ENCODE data around the gene SLC25A5.
A peak's percentile ranks its signal among the peaks of the same experiment; 100 is the strongest.
"Not testable (repeated sequence)": the region's sequence is repeated elsewhere in the genome, so short reads cannot be mapped to it uniquely, and the experiment has no call there.

The SLC25A5 gene

DNA sequence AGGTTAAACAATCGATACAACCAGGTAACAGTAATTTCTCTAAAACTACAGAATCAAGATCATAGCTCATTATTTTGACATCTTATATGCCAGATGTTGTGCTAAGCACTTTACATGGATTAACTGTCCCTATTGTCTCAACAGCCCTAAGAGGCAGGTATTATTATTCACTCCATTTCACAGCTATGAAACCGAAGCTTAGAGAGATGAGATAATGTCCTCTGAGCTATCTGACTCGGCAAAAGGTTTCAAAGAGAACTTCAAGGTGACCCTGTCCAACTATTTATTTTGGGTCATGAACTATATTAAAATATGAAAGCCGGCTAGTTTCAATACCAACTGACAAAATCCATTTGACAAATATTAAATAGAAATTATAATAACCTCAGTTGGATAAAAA, 10.3 kb downstream of the SLC25A5 start:
- peak; percentile 32 for DNase-seq

DNA sequence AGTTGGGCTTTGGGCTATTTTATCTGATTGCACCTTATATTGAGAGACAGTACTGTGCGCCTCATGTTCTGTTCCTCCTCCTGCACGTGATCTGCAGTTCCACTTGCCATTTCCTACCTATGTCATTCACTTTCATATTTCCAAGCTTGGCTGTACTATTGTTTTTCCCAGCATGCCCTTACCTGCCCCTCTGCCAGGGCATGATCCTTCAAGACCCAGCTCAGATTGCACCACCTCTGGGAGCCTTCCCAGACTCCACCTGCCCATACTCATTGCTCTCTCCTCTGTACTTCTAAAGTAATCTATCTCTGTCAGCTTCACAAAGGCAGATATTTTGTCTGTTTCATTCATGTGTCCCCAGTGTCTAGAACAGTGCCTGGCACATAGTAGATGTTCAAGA, 11.6 kb downstream of the SLC25A5 start:
- no peak for DNase-seq

DNA sequence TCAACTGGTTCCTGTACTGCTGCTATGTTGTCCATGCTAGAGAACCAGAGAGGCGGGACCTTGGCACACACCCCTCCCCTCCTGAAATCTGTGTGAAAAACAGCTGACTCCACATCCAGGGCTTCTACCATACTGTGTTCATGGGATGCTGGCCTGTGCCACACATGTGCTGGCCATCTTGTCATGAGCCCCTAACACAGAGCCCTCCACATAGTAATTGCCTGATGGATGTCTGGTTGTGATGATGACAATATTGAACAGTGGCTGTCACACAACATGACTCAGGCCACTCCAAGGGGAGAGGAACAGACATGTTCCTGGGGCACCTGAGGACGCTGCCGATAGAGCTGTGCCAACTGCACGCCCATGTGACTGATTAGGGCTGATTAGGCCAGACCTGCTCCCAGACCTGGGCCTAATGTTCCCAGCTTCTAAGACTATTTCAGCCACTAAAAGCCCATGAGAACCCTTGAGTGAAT, 13.1 kb downstream of the SLC25A5 start:
- DNase-seq, result no peak

DNA sequence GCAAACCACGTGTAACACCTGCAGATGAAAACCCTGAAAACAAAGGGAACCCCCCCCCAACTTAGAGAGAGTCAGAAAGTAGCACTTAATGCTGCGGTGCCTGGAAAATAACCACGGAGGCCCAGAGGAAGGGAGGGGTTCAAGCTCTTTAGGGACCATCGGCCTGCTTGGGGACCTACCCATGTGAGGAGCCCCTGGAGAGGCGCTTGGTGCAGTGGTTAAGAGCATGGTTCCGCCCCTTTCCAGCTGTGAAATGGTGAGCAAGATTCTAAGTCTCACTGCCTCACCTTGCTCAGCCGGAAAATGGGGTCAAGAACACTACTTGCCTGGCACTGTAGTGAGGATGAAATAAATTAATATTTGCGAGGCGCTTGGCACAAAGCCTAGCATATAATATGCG, 13.8 kb downstream of the SLC25A5 start:
- DNase-seq, result no peak

DNA sequence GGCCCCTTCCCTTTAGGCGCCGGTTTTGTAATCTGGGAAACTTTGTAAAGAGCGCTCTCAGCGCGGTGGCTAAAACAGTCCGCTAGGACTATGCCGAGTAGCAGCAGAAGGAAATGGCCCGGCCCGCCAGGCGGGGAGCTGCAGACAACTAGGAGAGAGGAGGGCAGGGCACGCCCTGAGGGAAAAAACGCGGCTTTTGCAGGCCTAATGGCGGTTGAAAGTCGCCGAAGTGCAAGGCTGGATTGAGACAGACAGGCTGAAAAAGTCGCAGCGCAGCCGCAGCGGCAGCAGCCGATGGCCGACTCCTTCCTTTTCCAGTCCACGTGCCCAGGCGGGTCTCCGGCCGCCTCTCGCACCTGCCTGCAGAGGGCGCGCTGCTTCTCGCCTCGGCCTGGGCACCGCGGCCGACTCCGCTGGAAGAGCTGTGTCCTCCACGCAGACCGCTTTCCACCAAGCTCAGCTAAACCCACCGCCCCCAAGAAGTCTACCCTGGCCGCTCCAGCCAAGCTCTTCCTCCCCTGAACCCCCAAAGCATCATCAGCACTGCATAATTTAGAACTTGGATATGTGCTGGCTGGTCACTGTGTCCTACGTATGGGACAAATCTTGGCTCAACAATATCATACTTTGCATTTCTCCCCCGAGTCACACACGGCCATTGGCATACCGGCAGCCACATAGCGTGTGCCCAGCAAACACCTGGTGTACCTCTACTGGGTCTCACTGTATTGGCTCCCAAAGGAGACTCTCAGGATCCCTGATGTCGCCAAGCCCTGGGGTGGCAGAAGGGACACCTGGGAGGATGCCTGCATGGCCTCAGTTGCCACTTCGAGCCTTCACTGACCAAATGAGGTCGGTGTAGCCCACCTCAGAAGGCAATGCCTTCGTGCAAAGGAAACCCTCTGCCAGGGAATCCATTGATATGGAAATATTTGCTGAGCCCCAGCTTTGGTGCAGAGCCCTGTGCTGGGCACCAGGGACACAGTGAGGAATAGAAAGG, 14.5 kb downstream of the SLC25A5 start:
- peak; percentile 64 for DNase-seq

DNA sequence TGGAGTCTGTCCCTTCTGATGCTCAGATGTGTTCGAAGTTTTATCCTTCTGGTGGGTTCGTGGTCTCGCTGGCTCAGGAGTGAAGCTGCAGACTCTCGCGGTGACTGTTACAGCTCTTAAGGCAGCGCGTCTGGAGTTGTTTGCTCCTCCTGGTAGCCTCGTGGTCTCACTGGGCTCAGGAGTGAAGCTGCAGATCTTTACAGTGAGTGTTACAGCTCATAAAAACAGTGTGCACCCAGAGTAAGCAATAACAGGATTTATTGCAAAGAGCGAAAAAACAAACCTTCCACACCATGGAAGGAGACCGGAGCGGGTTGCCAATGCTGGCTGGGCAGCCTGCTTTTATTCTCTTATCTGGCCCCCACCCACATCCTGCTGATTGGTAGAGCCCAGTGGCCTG, 18.5 kb downstream of the SLC25A5 start:
- DNase-seq, result no peak

- not testable (repeated sequence) for DNase-seq
These were observed 19.5 kb downstream of the SLC25A5 start for GRCh38 chrX:119487766-119488165.

GRCh38 chrX:119488749-119489148, 20.5 kb downstream of the SLC25A5 start:
- peak; percentile 55 for DNase-seq

- no peak for DNase-seq
These were observed 21.2 kb downstream of the SLC25A5 start for GRCh38 chrX:119489212-119490074.

- no peak for DNase-seq
These were observed 24.2 kb downstream of the SLC25A5 start for GRCh38 chrX:119492463-119492862.

DNA sequence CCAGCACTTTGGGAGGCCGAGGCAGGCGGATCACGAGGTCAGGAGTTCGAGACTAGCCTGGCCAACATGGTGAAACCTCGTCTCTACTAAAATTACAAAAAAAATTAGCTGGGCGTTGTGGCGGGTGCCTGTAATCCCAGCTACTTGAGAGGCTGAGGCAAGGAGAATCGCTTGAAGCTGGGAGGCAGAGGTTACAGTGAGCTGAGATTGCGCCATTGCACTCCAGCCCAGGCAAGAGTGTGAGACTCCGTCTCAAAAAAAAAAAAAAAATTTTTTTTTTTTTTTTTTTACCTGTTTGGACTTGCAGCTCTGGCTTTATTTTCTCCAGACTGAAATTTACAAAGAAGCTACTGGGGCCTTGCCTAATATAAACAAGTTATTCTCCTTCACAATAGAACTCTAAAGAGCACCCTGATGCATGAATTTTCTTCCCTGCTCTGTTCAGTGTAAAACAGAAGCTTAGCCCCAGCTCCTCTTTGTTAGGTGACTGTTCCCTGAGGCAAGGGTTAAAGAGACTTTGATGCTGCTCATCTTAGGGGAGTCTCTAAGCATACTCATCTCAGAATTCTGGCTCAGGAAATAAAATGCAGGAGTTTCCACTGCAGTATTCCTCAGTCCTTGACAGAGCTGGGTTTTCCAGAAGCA, 25.7 kb downstream of the SLC25A5 start:
- DNase-seq, result not testable (repeated sequence)

- no peak for DNase-seq
These were observed 27.8 kb downstream of the SLC25A5 start for GRCh38 chrX:119495734-119496726.

- peak; percentile 32 for DNase-seq
These were observed 28.9 kb downstream of the SLC25A5 start for GRCh38 chrX:119497185-119497584.

GRCh38 chrX:119500061-119500800, 32.0 kb downstream of the SLC25A5 start:
- no peak for DNase-seq

GRCh38 chrX:119501511-119502148, 33.4 kb downstream of the SLC25A5 start:
- no peak for DNase-seq

DNA sequence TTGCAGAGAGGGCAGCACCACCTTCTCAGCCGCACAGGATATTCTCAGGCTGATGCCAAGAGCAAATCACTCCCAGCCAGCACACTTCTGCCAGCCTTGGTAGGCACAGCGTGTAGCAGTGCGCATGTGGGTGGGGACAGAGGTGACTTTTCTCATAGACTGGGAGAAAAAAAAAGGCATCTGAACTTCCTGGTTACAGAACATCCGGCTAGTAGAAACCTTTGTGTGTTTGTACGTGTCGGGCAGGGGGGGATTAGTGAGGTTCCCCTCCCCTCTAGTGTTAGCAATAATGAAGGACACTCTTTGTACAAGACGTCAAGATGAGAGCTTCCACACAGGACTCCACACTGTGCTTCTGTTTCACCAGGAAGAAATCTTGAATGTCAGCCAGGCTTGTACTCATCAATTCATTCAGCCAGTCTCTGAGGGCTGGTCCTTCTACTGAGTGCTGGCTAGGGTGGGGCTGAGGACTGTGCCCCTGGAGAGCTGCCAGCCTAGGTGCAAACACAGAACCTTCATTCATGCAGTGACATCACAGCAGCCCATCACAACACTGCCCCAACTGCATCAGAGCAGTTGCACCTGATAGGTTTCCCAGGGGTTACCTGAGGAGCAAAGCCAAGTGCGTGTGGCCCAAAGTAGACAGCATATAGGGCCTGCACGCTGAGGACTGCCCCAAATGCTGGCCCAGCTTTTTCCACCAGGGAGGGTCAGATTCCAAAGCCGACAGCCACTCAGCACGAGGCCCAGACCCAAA, 34.7 kb downstream of the SLC25A5 start:
- no peak for DNase-seq

DNA sequence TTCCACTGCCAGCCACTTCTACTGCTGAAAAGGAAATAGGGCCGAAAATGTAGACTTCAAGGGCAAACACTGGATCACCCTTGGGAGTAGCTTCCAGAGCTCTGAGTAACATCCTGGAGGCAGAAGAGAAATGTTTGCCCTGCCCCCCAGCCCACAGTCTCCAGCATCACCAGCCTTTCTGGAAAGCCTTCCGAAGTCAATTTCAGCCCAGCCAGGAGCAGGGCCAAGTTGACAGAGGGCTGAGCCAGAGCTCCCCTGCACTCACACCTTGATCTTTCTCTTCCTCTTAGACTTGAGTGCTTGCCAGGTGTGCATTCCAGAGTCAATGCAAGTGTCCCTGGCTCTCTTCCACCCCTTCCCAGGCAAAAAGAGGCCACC, 35.2 kb downstream of the SLC25A5 start:
- no peak for DNase-seq

DNA sequence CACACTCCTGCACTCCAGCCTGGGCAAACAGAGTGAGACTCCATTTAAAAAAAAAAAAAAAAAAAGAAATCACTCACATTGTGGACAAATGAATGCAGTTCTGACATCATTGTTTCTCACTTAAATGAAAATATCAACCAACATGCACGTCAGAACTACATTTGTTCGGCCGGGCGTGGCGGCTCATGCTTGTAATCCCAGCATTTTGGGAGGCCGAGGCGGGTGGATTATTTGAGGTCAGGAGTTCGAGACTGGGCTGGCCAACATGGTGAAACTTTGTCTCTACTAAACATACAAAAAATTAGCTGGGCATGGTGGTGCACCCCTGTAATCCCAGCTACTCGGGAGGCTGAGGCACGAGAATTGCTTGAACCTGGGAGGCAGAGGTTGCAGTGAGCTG, 36.9 kb downstream of the SLC25A5 start:
- not testable (repeated sequence) for DNase-seq

DNA sequence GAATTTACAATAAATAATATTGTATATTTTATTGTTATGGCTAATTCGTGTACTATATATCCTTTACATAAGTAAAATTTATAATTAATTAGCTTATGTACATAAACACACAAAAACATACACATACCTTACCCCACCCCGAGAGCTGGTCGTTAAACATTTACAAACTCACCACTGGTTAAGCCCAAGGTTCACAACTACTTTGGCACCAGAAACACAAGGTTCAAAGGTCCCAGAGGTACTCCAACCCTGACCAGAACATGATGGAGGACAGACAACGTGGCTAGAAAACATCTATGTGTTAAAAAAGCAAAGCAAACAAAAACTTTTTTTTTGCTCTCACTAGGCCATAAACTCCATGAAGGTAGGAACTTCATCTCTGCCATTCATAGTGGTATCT, 37.7 kb downstream of the SLC25A5 start:
- no peak for DNase-seq

DNA sequence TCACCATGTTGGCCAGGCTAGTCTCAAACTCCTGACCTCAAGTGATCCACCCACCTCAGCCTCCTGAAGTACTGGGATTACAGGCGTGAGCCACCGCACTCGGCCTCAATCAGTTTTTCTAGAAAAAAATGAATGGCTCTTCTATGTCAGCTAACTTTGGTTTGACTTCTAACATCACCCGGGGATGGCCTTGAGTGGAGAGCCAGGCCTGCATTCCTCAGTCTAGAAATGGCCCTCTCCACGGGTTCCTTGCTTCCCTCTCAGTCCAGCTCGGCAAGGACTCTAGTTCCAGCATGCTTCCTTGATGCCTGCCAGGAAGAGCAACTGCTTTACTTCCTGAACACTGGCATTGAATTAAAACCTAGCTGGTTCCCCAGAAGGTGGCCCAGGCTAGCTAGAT, 39.0 kb downstream of the SLC25A5 start:
- no peak for DNase-seq
